DMS79 (cell line): Measurements from ENCODE around the gene RABGGTA.

Experiments used
- DNase-seq: peaks from one replicate; lab custom pipeline; 2025; lab: John Stamatoyannopoulos, UW

RABGGTA gene

DNA sequence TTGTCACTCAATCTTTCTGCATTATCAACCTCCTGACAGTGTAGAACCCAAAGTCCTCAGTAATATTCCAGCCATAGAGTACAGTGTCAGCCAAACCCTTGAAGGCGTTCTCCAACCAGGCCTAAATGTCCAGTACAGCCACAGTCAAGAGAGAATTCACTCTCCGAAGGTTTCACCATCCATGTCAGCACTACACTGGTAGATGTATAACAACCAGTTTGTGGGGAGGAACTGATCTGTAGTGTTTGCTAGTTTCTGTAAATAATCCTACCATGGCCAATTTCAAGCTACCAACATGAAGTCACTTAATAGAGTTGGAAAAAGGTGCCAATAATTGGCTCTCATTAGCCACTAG lies 55.1 kb downstream of the RABGGTA start:
- no peak for DNase-seq
